Mesenchymal stem cell (in vitro differentiated cells and primary cell): Measurements from ENCODE around the gene ADAP1.

Experiments used
- DNase-seq: peaks from one replicate; pipeline ENCODE4 v3.0.0-alpha.2; 2013
- H2AFZ ChIP-seq: one replicate; pipeline ENCODE4 v1.6.1; 2013; ENCODE audit warnings: low read depth, mild to moderate bottlenecking, control low read depth, inconsistent platforms, low read length, moderate library complexity
- H2AK5ac ChIP-seq: 2 replicates; pipeline ENCODE4 v1.6.1; 2013; ENCODE audit warnings: low read length, moderate library complexity, mild to moderate bottlenecking, inconsistent platforms; ENCODE audit not compliant: severe bottlenecking
- H2BK120ac ChIP-seq: one replicate; pipeline ENCODE4 v1.6.1; 2013; ENCODE audit warnings: low read depth, mild to moderate bottlenecking, inconsistent platforms, low read length, moderate library complexity
- H2BK12ac ChIP-seq, 2 experiments: one replicate each; pipeline ENCODE4 v1.6.1; 2013; ENCODE audit warnings: inconsistent platforms in 2 of 2, low read length in 2 of 2, mild to moderate bottlenecking in 2 of 2, moderate library complexity in 2 of 2, control low read depth in 1 of 2
- H2BK15ac ChIP-seq: one replicate; pipeline ENCODE4 v1.6.1; 2013; ENCODE audit warnings: mild to moderate bottlenecking, low read depth, inconsistent platforms; ENCODE audit not compliant: poor library complexity, severe bottlenecking
- H2BK5ac ChIP-seq: 2 replicates; pipeline ENCODE4 v1.6.1; 2013; ENCODE audit warnings: low read depth, mild to moderate bottlenecking, low read length, control low read depth, inconsistent platforms; ENCODE audit not compliant: poor library complexity, severe bottlenecking
- H3K14ac ChIP-seq, 2 experiments: one replicate each; pipeline ENCODE4 v1.6.1; 2013; ENCODE audit warnings: inconsistent platforms in 2 of 2, low read length in 2 of 2, control low read depth in 1 of 2, mild to moderate bottlenecking in 1 of 2, moderate library complexity in 1 of 2
- H3K18ac ChIP-seq, 2 experiments: one replicate each; pipeline ENCODE4 v1.6.1; 2013; ENCODE audit warnings: inconsistent platforms in 2 of 2, low read length in 2 of 2, control low read depth in 1 of 2, low read depth in 1 of 2, mild to moderate bottlenecking in 1 of 2
- H3K23ac ChIP-seq, 2 experiments: one replicate each; pipeline ENCODE4 v1.6.1; 2013; ENCODE audit warnings: inconsistent platforms in 2 of 2, low read length in 2 of 2, mild to moderate bottlenecking in 2 of 2, moderate library complexity in 2 of 2, control low read depth in 1 of 2
- H3K27ac ChIP-seq: 2 replicates; pipeline ENCODE4 v1.5.1; 2013; ENCODE audit warnings: mild to moderate bottlenecking, moderate library complexity, low read length, control low read depth, inconsistent platforms; ENCODE audit not compliant: poor library complexity, severe bottlenecking
- H3K27me3 ChIP-seq, 2 experiments: 2 replicates each; pipeline versions ENCODE4 v1.6.1 to v1.7.0; 2013; ENCODE audit warnings: low read length in 2 of 2, mild to moderate bottlenecking in 2 of 2, moderate library complexity in 2 of 2, control low read depth in 1 of 2, inconsistent platforms in 1 of 2; ENCODE audit not compliant: control insufficient read depth in 1 of 2, insufficient read depth in 1 of 2
- H3K36me3 ChIP-seq, 2 experiments: 2 replicates each; pipeline versions ENCODE4 v1.6.1 to v1.7.0; 2013; ENCODE audit warnings: low read length in 2 of 2, control low read depth in 1 of 2, inconsistent platforms in 1 of 2, low read depth in 1 of 2, mild to moderate bottlenecking in 1 of 2; ENCODE audit not compliant: insufficient read depth in 2 of 2, control insufficient read depth in 1 of 2
- H3K4ac ChIP-seq, 2 experiments: one replicate each; pipeline ENCODE4 v1.6.1; 2013; ENCODE audit warnings: inconsistent platforms in 2 of 2, low read length in 2 of 2, mild to moderate bottlenecking in 2 of 2, moderate library complexity in 2 of 2, control low read depth in 1 of 2, low read depth in 1 of 2
- H3K4me1 ChIP-seq: 2 replicates; pipeline ENCODE4 v1.6.1; 2013; ENCODE audit warnings: low read depth, low read length, control low read depth; ENCODE audit not compliant: control insufficient read depth, insufficient read depth
- H3K4me2 ChIP-seq: 2 replicates; pipeline ENCODE4 v1.6.1; 2013; ENCODE audit warnings: low read length, mild to moderate bottlenecking, inconsistent platforms; ENCODE audit not compliant: poor library complexity, severe bottlenecking
- H3K4me3 ChIP-seq, 2 experiments: 2 replicates each; pipeline versions ENCODE4 v1.5.1 to v1.7.0; 2013; ENCODE audit warnings: low read length in 2 of 2, mild to moderate bottlenecking in 2 of 2, control low read depth in 1 of 2, low read depth in 1 of 2; ENCODE audit not compliant: insufficient read depth in 1 of 2
- H3K79me1 ChIP-seq: replicated peaks from 2 replicates; pipeline ENCODE4 v1.6.1; 2013; ENCODE audit warnings: mild to moderate bottlenecking, control low read depth, low read length, inconsistent platforms; ENCODE audit not compliant: poor library complexity, severe bottlenecking
- H3K9ac ChIP-seq: 2 replicates; pipeline ENCODE4 v1.7.0; 2013; ENCODE audit warnings: mild to moderate bottlenecking, low read length, moderate library complexity
- H3K9me3 ChIP-seq: 2 replicates; pipeline ENCODE4 v1.7.0; 2013; ENCODE audit warnings: mild to moderate bottlenecking, low read length; ENCODE audit not compliant: control insufficient read depth
- H4K8ac ChIP-seq: one replicate; pipeline ENCODE4 v1.6.1; 2013; ENCODE audit warnings: inconsistent platforms, mild to moderate bottlenecking, low read length, moderate library complexity
- H4K91ac ChIP-seq: one replicate; pipeline ENCODE4 v1.6.1; 2013; ENCODE audit warnings: mild to moderate bottlenecking, low read length, inconsistent platforms
- WGBS: methylation state at CpG from one replicate; pipeline ENCODE4 v1.1.7; 2013; ENCODE audit warnings: mixed read lengths; 5-methylcytosine and 5-hydroxymethylcytosine counted together

Gene ADAP1

DNA sequence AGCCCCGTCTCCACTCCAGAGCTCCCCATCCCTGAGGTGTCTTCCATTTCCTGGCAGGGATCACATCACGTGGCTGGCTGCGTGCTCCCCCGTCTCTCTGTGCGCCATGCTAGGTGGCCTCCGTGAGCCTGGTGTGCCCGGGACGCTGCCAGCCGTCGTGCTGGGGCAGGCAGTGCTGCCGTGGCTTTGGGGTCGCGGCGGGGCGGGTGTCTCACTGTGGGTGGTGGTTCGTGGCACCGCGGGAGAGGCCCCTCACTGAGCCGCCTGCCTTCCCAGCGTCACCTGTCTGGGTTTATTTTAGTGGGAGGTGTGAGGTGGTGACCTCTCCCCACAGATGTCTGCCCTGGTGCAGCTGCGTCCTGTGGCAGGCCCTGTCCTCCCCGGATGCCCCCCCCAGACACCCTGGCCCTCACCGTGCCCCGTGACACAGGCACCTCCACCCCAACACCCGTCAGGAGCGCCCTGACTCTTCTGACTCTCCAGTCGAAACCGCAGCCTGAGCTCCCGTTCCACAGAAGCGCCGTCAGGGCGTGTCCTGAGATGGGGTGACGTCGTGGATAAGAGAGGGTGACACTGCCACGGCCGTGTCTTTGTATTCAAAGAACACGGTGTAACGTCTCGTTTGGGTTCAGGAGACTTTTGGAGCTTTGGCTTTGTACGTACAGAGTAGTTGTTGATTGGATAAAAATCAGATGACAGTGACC, 60.2 kb downstream of the ADAP1 start:
- Histone ChIP-seq H4K91ac (peak overlapping the region; percentile 35), H3K23ac (no peak overlapping the region), H3K27ac (no peak overlapping the region), H3K18ac (no peak overlapping the region), H2BK15ac (no peak overlapping the region), H3K14ac (no peak overlapping the region), H2AFZ (no peak overlapping the region), H2AK5ac (no peak overlapping the region), H3K27me3 (no peaks in the 10 kb centered on the region), H3K4me3 (no peak overlapping the region), H3K9ac (no peak overlapping the region), H2BK120ac (no peak overlapping the region), H2BK12ac (no peak overlapping the region), H3K36me3 (peaks cover 61 to 93% of the 10 kb centered on the region in 2 experiments), H3K4me2 (no peak overlapping the region), H3K9me3 (no peaks in the 10 kb centered on the region), H3K4me1 (peaks cover 13% of the 10 kb centered on the region), H2BK5ac (no peak overlapping the region), H3K4ac (no peak overlapping the region), H3K79me1 (peaks cover 29% of the 10 kb centered on the region), H4K8ac (no peak overlapping the region)
- 98% methylated on average over 34 of the region's 40 CpGs for WGBS
- no peak for DNase-seq

DNA sequence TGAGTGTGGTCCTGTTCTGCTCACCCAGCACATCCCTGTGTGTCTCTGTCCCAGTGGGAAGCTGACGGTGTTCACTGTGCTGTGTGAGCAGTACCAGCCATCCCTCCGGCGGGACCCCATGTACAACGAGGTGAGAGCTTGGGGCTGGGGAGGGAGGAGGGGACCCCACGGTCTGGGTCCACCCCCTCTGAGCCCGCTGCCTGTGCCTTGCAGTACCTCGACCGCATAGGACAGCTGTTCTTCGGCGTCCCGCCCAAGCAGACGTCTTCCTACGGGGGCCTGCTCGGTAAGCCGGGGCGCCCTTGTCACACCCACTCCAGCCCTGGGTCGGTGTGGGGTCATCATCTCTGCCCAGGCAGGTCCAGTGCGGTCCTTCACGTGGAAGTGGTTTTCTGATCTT, 60.8 kb downstream of the ADAP1 start:
- Histone ChIP-seq H2AFZ (no peak overlapping the region), H3K27me3 (no peaks in the 10 kb centered on the region), H4K91ac (no peak overlapping the region), H2BK15ac (no peak overlapping the region), H3K4ac (no peak overlapping the region), H3K4me3 (no peak overlapping the region), H2BK120ac (no peak overlapping the region), H3K4me1 (peaks cover 13% of the 10 kb centered on the region), H3K18ac (no peak overlapping the region), H3K23ac (no peak overlapping the region), H3K4me2 (no peak overlapping the region), H3K9me3 (no peaks in the 10 kb centered on the region), H4K8ac (no peak overlapping the region), H2AK5ac (no peak overlapping the region), H2BK12ac (no peak overlapping the region), H2BK5ac (no peak overlapping the region), H3K9ac (no peak overlapping the region), H3K36me3 (peaks cover 68 to 93% of the 10 kb centered on the region in 2 experiments), H3K14ac (no peak overlapping the region), H3K27ac (no peak overlapping the region), H3K79me1 (peaks cover 35% of the 10 kb centered on the region)
- DNase-seq: no peak
- WGBS: 97% methylated on average over 17 of the region's 19 CpGs

- Histone ChIP-seq H3K9ac (no peak overlapping the region), H4K91ac (no peak overlapping the region), H3K27ac (no peak overlapping the region), H2AFZ (no peak overlapping the region), H3K18ac (no peak overlapping the region), H3K79me1 (peaks cover 43% of the 10 kb centered on the region), H3K9me3 (no peaks in the 10 kb centered on the region), H3K36me3 (peaks cover 75 to 93% of the 10 kb centered on the region in 2 experiments), H2BK120ac (no peak overlapping the region), H2AK5ac (no peak overlapping the region), H3K14ac (no peak overlapping the region), H2BK12ac (no peak overlapping the region), H2BK5ac (no peak overlapping the region), H4K8ac (no peak overlapping the region), H3K27me3 (no peaks in the 10 kb centered on the region), H2BK15ac (no peak overlapping the region), H3K4me1 (peaks cover 10% of the 10 kb centered on the region), H3K4me2 (no peak overlapping the region), H3K23ac (no peak overlapping the region), H3K4me3 (peak overlapping the region in 1 of 2 experiments; percentile 23), H3K4ac (no peak overlapping the region)
- 97% methylated on average over 42 of the region's 48 CpGs for WGBS
- DNase-seq: no peak
These were observed 61.6 kb downstream of the ADAP1 start for GRCh38 chr7:892648-893593.

GRCh38 chr7:891805-892204, 62.7 kb downstream of the ADAP1 start:
- Histone ChIP-seq H3K27me3 (no peaks in the 10 kb centered on the region), H3K4me2 (no peak overlapping the region), H3K27ac (no peak overlapping the region), H2AK5ac (no peak overlapping the region), H4K8ac (no peak overlapping the region), H3K79me1 (peaks cover 53% of the 10 kb centered on the region), H3K14ac (no peak overlapping the region), H2BK15ac (no peak overlapping the region), H2BK5ac (no peak overlapping the region), H3K23ac (no peak overlapping the region), H3K36me3 (peaks cover 81 to 93% of the 10 kb centered on the region in 2 experiments), H3K4me3 (no peak overlapping the region), H3K4me1 (peaks cover 7% of the 10 kb centered on the region), H2BK12ac (no peak overlapping the region), H3K9ac (no peak overlapping the region), H3K4ac (no peak overlapping the region), H4K91ac (no peak overlapping the region), H2BK120ac (no peak overlapping the region), H2AFZ (no peak overlapping the region), H3K9me3 (no peaks in the 10 kb centered on the region), H3K18ac (no peak overlapping the region)
- no peak for DNase-seq
- 98% methylated on average over 20 of the region's 20 CpGs for WGBS
